GM21390 (cell line): ENCODE data around the gene ABHD3.
"Not testable (repeated sequence)": the region's sequence is repeated elsewhere in the genome, so short reads cannot be mapped to it uniquely, and the experiment has no call there.

Source experiments
- ATAC-seq: cut with Tn5 transposase; IDR thresholded peaks from one replicate; pipeline ENCODE4 v1.9.1; 2021; ENCODE audit not compliant: unreplicated experiment

ABHD3 gene

GRCh38 chr18:21703241-21703820, 1.2 kb downstream of the ABHD3 start:
- ATAC-seq, result no peak

GRCh38 chr18:21702602-21703001, 2.0 kb downstream of the ABHD3 start:
- ATAC-seq, result no peak

GRCh38 chr18:21701621-21702020, 3.0 kb downstream of the ABHD3 start:
- no peak for ATAC-seq

DNA sequence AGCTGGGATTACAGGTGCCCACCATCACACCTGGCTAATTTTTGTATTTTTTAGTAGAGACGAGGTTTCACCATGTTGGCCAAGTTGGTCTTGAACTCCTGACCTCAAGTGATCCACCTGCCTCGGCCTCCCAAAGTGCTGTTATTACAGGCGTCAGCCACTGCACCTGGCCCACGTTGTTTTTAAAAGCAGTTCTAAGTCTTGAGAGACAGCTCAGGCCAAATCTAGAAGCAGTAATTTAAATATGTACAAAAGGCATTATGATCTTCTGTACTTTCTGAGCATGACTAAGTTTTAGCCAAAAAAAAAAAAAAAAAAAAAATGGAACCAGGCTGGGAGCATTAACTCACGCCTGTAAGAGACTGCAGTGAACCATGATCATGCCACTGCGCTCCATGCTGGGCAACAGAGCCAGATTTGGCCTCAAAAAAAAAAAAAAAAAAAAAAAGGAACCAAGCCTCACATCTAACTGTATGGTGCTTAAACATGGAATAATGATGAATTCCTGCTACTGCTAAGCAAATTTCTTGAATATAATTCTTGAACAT, 4.0 kb downstream of the ABHD3 start:
- ATAC-seq, result no peak

DNA sequence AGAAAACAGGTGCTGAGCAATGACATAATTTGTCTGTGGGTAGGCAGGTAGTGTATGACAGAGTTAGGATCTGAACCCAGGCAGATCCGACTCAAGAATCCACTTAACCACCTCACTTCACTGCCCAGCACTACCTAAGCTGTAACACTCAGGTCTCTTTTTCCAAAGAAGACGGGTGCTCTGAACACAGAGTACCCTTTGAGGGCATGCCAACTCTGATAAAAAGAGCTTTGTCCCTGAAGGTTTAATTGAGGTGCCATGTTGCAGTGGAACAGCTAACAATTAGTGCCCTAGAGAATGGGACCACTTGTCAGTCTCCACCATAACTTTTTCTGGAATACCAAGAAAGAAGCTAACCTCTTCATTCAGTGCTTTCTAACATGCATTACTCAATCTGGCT, 11.3 kb downstream of the ABHD3 start:
- ATAC-seq, result no peak

GRCh38 chr18:21689736-21690135, 14.8 kb downstream of the ABHD3 start:
- no peak for ATAC-seq

GRCh38 chr18:21686282-21687105, 18.1 kb downstream of the ABHD3 start:
- no peak for ATAC-seq

- peak; percentile 77 for ATAC-seq
These were observed 19.0 kb downstream of the ABHD3 start for GRCh38 chr18:21685556-21685981.

DNA sequence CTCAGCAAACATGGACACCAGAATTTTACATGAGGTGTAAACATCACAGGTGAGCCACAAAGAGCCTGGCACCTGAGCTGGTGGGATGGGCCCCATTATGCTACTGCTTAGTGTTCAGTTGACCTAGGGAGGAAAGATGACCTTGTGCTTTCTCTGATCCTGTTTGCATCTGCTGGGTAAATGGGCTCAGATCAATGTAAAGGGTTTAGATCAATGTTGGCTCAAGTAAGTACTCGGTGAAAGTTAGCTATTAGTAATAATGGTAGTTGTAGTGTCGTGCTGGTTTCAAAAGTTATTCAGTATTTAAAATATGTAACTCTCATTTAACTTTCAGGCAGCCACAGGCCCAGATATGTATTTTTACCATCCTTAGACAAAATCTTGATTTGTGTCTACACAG, 19.8 kb downstream of the ABHD3 start:
- peak; percentile 52 for ATAC-seq

- ATAC-seq, result no peak
These were observed 22.1 kb downstream of the ABHD3 start for GRCh38 chr18:21682371-21683051.

DNA sequence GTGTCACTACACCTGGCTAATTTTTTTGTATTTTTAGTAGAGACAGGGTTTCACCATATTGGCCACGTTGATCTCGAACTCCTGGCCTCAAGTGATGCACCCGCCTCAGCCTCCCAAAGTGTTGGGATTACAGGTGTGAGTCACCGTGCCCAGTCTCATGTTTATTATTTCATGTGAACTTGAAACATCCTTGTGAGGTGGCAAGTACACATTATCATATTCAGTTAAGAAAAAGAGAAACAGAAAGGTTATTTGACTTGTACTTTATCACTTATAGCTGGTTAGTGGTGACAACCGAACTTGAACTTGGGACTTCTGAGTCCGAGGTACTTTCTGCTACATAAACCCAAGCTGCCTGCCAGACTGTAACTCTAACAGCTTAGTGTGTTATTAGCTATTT, 24.4 kb downstream of the ABHD3 start:
- ATAC-seq, result no peak

DNA sequence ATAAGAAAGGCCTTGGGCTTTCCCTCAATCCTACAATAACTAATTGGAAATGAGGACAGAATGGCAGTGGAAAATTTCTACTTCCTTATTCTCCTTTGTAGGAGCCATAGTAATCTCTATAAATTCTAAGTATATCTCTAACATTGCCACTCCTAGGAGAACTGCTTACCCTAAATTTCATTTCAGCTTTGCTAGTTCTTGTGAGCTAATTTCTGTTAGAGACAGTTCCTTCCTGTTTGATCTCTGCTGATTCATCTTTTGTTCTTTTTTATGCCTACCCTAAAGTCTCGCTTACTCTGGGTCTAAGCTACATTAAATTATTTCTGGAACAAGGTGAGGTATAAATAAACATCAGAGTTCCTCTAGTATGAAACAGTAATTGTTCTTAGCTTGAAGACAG, 25.7 kb downstream of the ABHD3 start:
- no peak for ATAC-seq

GRCh38 chr18:21675354-21675753, 29.2 kb downstream of the ABHD3 start:
- ATAC-seq, result not testable (repeated sequence)

DNA sequence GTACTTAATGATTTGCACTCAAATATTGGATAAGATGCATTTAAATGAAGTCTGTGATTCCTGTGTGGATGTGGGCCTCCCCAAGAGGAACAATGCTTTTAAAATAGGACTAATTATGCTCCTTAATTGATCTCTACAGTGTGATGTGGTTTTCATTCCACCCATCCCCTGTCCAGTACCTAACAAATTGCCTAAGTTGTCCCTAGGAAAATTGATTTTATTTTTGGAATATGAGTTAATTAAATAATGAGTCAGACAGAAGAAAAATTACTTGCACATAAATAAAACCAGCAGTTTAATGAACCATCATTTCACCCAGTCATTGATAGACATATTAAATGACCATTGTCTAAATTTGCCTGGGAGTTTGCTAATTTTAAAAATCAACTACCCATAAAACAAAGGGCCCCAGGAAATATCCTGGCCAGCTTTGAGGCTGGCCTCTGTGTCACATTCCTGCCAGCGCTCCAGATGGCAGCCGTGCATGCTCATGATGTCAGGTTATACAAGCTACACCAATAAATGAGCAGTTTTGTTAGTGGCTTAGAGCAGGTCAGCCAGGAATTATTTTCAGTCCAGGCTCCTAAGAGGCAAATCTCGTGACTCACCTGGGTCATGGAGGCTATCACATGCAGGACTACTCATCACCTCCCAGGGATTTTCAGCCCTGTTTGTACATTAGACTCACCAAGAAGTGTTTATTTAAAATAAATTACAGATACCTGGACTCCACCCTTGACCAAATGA, 31.9 kb downstream of the ABHD3 start:
- ATAC-seq, result no peak

- no peak for ATAC-seq
These were observed 34.8 kb downstream of the ABHD3 start for GRCh38 chr18:21669736-21670285.

DNA sequence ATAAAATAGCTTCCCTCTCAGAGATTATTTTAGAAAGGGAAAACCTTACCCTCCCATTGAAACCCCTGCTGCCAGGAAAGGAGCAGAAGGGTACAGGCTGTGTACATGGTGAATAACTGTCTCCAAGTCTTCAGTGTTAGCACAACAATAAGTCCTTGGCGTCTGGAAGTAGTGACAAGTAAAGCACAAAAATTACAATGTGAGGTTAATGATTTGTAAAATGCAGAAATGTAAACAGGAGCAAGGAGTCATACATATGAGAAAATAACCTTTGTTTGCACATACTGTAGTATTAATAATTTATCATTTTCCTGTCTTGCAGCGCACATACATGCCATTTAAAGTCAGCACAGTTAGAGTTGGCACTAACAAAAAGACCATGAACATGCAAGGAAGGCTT, 40.5 kb downstream of the ABHD3 start:
- ATAC-seq, result no peak

- no peak for ATAC-seq
These were observed 41.0 kb downstream of the ABHD3 start for GRCh38 chr18:21663578-21663977.

DNA sequence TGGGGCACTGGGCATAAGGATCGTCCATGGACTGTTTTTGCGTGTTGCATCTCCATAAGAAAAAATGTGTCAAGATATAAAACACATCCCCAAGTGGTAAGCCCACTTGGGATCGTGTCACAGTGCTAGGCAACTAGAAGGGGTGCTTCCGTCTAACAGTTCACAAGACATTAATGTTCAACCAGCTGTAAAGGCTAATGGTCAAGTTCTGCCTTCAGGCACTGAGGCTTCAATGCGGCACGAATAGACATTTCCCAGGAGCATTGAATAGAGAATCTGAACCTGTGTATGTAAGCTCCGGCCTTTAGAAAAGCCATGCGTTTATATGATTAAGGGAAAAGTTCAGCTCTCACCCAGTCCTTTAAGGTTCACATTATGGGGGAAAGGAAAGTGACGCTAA, 42.0 kb downstream of the ABHD3 start:
- no peak for ATAC-seq

- ATAC-seq, result peak; percentile 66
These were observed 44.5 kb downstream of the ABHD3 start for GRCh38 chr18:21660078-21660477.

GRCh38 chr18:21656402-21656801, 48.2 kb downstream of the ABHD3 start:
- ATAC-seq, result no peak

GRCh38 chr18:21653361-21653760, 51.2 kb downstream of the ABHD3 start:
- no peak for ATAC-seq
